ENCODE data around the gene PRELID2. TPM values are rescaled to one million over a fixed set of nuclear protein-coding genes. Genes with fewer than 3 reads are reported as not detected.
A peak's percentile ranks its signal among the peaks of the same experiment; 100 is the strongest.

PRELID2 gene
- polyA plus RNA-seq, 3 donors = 0.77 to 2.0 (median 1.5) TPM

GRCh38 chr5:145780982-145781381, 54.2 kb downstream of the PRELID2 start:
- TF ChIP-seq CTCF (IDR thresholded peaks at IDR 0.05) = no peak

GRCh38 chr5:145778144-145778900, 56.8 kb downstream of the PRELID2 start:
- Histone ChIP-seq H3K4me1 (ENCODE audit: control insufficient read depth in 1 of 2, insufficient read depth in 2 of 2, low read length in 2 of 2) (no peaks in the 10 kb centered on the region), H3K9ac (ENCODE audit: insufficient read depth, low read length, poor library complexity, severe bottlenecking) (no peak overlapping the region), H3K27me3 (ENCODE audit: control insufficient read depth in 2 of 2, insufficient read depth in 2 of 2, low read length in 2 of 2) (no peaks in the 10 kb centered on the region), H3K79me2 (ENCODE audit: insufficient read depth, low read length) (no peaks in the 10 kb centered on the region), H3K36me3 (replicated peaks in 1 of 2; ENCODE audit: control insufficient read depth in 1 of 2, insufficient read depth in 2 of 2, low read length in 2 of 2) (no peaks in the 10 kb centered on the region), H3K4me2 (replicated peaks; ENCODE audit: extremely low read depth, low read length, poor library complexity, severe bottlenecking) (no peak overlapping the region), H3K4me3 (replicated peaks in 1 of 3; ENCODE audit: low read depth in 2 of 3, low read length in 3 of 3) (no peak overlapping the region), H3K9me3 (replicated peaks in 1 of 2; ENCODE audit: control insufficient read depth in 1 of 2, insufficient read depth in 1 of 2, low read length in 2 of 2) (peaks cover 0 to 13% of the 10 kb centered on the region in 2 donors), H3K27ac (ENCODE audit: low read depth in 1 of 2, low read length in 2 of 2) (no peak overlapping the region), H4K20me1 (ENCODE audit: insufficient read depth, low read length) (no peaks in the 10 kb centered on the region), H2AFZ (ENCODE audit: insufficient read depth, low read depth, low read length, poor library complexity, severe bottlenecking) (no peak overlapping the region)
- no peak for TF ChIP-seq CTCF (IDR thresholded peaks at IDR 0.05)
- H3K36me3 Mint-ChIP-seq = peaks cover 4% of the 10 kb centered on the region in 2 donors
- intact Hi-C loops (cut with micrococcal nuclease) = no loop called here
- H3K27me3 Mint-ChIP-seq (ENCODE audit: low read depth in 3 of 3) = no peaks in the 10 kb centered on the region
- WGBS (ENCODE audit: insufficient coverage) = 92% methylated on average over 9 of the region's 12 CpGs
- DNase-seq = no peak
- H3K4me3 Mint-ChIP-seq = no peak overlapping the region
- H3K4me1 Mint-ChIP-seq = peaks cover 2% of the 10 kb centered on the region
- H3K27ac Mint-ChIP-seq = peak overlapping the region in 1 of 7 donors; percentile 57
- peaks cover 0 to 8% (median 5%) of the 10 kb centered on the region in 7 donors for H3K9me3 Mint-ChIP-seq

More at GRCh38 chr5:145780982-145781381, 54.2 kb downstream of the PRELID2 start:
- intact Hi-C loops (cut with micrococcal nuclease) = no loop called here
- H3K9ac ChIP-seq (ENCODE audit: insufficient read depth, low read length, poor library complexity, severe bottlenecking) = no peak overlapping the region
- peaks cover 0 to 13% of the 10 kb centered on the region in 2 donors for H3K9me3 ChIP-seq (replicated peaks in 1 of 2; ENCODE audit: control insufficient read depth in 1 of 2, insufficient read depth in 1 of 2, low read length in 2 of 2)
- no peaks in the 10 kb centered on the region for H3K36me3 ChIP-seq (replicated peaks in 1 of 2; ENCODE audit: control insufficient read depth in 1 of 2, insufficient read depth in 2 of 2, low read length in 2 of 2)
- no peaks in the 10 kb centered on the region for H3K27me3 ChIP-seq (ENCODE audit: control insufficient read depth in 2 of 2, insufficient read depth in 2 of 2, low read length in 2 of 2)
- H3K4me1 Mint-ChIP-seq = peaks cover 2% of the 10 kb centered on the region
- no peaks in the 10 kb centered on the region for H3K79me2 ChIP-seq (ENCODE audit: insufficient read depth, low read length)
- peaks cover 0 to 11% (median 5%) of the 10 kb centered on the region in 7 donors for H3K9me3 Mint-ChIP-seq
- H3K36me3 Mint-ChIP-seq = peaks cover 2 to 4% of the 10 kb centered on the region in 2 donors
- H4K20me1 ChIP-seq (ENCODE audit: insufficient read depth, low read length) = no peaks in the 10 kb centered on the region
- H2AFZ ChIP-seq (ENCODE audit: insufficient read depth, low read depth, low read length, poor library complexity, severe bottlenecking) = no peak overlapping the region
- H3K4me2 ChIP-seq (replicated peaks; ENCODE audit: extremely low read depth, low read length, poor library complexity, severe bottlenecking) = no peak overlapping the region
- H3K4me1 ChIP-seq (ENCODE audit: control insufficient read depth in 1 of 2, insufficient read depth in 2 of 2, low read length in 2 of 2) = no peaks in the 10 kb centered on the region
- no peak overlapping the region for H3K27ac ChIP-seq (ENCODE audit: low read depth in 1 of 2, low read length in 2 of 2)
- H3K4me3 ChIP-seq (replicated peaks in 1 of 3; ENCODE audit: low read depth in 2 of 3, low read length in 3 of 3) = no peak overlapping the region
- peak overlapping the region in 1 of 7 donors; percentile 53 for H3K27ac Mint-ChIP-seq
- H3K27me3 Mint-ChIP-seq (ENCODE audit: low read depth in 3 of 3) = no peaks in the 10 kb centered on the region
- no peak for DNase-seq
- no CpG with 5 or more reads among the region's 2 CpGs for WGBS (ENCODE audit: insufficient coverage)
- H3K4me3 Mint-ChIP-seq = no peak overlapping the region
